Measurements from ENCODE around the gene DBH.

Gene DBH

DNA sequence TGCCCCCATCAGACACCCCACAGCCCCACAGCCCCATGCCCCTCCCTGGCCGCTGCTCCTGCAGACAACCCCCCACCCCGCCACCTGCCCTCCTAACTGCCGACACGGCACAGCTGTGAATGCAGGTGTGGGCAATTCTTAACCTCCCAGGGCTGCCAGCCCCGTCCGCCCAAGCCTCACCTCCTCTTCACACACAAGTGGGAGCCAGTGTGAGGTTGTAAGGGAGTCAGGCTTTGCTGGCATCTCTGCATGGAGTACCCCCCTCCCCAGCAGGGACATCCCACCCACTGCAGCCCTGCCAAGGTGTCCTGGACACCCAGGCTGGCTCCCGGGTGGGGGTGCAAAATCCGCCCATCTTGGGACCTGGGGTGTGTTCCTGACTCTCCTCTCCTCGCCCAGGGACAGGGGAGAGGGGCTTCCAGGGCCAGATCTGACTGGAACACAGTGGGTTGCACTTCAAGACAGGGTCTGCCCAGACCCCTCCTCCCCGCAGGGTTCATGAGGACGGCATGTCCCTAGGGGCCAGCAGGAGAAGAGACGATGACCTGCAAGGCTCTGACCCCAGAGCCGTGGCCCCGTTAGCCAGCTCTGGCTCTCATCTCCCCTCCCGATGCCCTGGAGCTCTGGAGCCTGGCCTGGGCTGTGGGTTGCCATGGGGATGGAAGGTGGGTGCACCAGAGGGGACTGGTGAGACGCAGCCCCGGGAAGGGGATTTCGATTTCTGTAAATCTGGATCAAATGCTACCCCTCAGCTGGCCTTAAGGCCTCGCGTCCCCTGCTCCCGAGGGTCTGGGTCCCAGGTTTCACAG is 67.6 kb downstream of the DBH start:
- no peak for DNase-seq

DNA sequence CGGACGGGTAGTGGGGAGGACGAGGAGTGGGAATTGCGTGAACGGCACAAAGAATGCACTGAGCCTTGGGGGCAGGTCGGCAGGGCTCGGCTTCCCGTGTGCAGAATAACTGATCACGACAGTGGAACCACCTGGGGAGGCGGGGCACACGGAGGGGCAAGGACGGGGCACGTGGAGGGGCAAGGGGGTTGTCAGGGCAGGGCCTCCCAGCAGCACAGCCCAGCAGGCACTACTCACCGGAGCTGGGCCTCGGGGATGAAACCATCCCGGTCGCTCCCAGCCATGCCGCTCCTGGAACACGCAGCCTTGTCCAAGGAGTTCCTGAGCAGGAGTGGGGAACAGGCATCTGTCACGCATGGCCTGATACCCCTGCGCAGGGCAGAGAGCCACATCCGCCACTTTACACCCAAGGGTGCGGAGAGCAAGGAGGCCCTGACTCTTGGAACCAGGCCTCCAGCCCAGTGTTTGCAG is 68.6 kb downstream of the DBH start:
- no peak for DNase-seq

DNA sequence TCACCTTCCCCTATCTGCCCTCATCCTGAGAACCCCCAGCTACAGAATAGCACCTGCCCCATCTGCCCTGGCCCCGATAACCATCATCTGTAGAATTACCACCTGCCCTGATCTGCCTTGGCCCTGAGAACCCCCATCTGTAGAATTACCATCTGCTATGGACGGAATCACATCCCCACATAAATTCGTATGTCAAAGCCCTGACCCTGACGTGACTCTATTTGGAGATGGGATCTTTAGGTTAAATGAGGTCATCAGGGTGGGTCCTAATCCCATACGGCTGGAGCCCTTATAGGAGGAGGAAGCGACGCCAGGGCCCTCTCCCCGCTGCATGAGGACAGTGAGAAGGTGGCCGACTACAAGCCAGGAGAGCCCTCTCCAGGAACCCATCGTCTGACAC is 69.4 kb downstream of the DBH start:
- DNase-seq: no peak

GRCh38 chr9:133706307-133707050 is 70.3 kb downstream of the DBH start:
- DNase-seq: no peak

DNA sequence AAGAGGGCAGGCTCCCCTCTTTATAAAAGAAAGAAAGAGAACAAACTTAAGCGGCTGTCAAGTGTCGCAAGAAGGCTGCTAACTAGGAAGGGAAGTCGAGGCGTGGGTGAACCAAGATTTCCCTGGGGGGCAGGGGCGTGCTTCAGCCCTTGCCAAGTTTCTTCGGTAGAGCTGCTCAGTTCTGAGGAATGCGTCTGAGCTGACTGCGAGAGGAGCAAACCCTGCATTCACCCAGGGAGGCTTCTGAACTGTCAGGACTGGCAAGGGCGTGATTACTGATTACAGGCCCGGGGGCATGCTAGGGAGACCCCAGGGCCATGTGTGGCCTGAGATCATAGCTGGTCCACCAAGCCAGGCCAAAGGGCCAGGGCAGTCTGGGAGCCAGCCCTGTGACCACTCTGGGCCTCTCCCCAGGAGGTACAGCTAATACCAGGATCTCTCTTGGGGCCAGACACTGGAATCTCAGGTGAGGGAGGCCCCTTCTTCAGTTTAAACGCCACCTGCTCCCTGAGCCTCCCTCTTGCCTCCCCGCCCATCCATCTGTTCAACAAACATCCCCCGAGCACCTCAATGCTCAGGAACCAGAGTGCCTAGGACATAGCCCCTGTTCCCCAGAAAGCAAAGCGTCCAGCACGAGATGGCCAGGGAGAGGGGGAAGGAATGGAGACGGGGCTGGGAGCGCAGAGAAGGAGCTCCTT is 71.1 kb downstream of the DBH start:
- no peak for DNase-seq

- no peak for DNase-seq
These were observed 71.6 kb downstream of the DBH start for GRCh38 chr9:133707763-133708245.

DNA sequence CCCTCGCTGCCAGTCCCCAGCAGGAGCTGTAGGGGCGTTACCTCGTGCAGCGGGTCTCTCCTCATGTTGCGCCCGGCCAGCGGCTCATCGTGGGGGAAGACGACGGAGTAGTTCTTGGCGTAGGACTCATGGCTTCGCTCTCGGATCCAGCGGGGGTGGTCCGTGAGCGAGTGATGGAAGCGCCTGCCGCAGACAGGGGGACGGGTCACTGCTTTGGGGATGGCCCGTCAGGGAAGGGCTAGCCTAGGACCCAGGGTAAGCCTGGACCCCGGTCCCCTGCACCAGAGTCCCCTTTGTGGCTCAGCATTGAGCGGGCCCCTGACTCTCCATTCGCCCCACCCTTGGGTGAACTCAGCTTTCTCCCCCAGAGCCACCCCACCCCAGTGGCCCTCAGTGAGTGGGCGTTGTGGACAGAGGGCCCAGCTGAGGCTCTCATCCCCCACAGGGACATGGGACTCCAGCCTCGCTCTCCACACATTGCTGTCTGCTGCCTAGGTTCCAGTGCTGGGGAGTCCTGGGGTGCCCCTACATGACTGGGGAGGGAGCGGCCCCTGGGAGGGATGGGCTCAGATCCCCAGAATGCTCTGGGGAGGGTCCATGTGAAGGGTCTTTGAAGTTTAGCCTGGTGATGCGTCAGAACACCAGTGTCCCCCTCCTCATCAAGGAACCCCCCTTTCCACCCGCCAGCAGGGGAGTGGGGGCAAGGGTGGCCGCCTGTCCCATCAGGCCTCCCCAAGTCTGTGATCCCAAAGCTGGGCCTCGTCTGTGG is 72.3 kb downstream of the DBH start:
- no peak for DNase-seq

Measured in T1000 (cell line).